Psoas muscle (tissue), 8 donors: Measurements from ENCODE around the gene PTPRA. TPM values are rescaled to one million over a fixed set of nuclear protein-coding genes. Genes with fewer than 3 reads are reported as not detected.

Experiments
- ATAC-seq, 4 donors: fragments of 200-7000 bp; cut with Tn5 transposase; one replicate each; pipeline ENCODE4 v1.9.1; 2020; ENCODE audit warnings: moderate library complexity in 3 of 4, mild to moderate bottlenecking in 2 of 4
- DNase-seq, 2 donors: peaks; one replicate each; pipeline ENCODE4 v3.0.0-alpha.2; 2020
- H3K27ac ChIP-seq: fragments of 200-600 bp; one replicate; pipeline ENCODE4 v1.8.0; 2022
- H3K27me3 ChIP-seq, 3 donors: fragments of 200-600 bp in 1 of 3; one replicate each; pipeline versions ENCODE4 v1.6.1 to v1.8.0; 2013 to 2022; ENCODE audit warnings: low read length in 2 of 3, mild to moderate bottlenecking in 2 of 3, moderate library complexity in 1 of 3; ENCODE audit not compliant: insufficient read depth in 3 of 3
- H3K36me3 ChIP-seq, 2 donors: fragments of 200-600 bp in 1 of 2; one replicate each; pipeline versions ENCODE4 v1.6.1 to v1.8.0; 2013 to 2022; ENCODE audit warnings: low read depth in 1 of 2, mild to moderate bottlenecking in 1 of 2, moderate library complexity in 1 of 2; ENCODE audit not compliant: insufficient read depth in 1 of 2
- H3K4me1 ChIP-seq: fragments of 200-600 bp; one replicate; pipeline ENCODE4 v1.8.0; 2022
- H3K4me3 ChIP-seq: fragments of 200-600 bp; one replicate; pipeline ENCODE4 v1.8.0; 2022; ENCODE audit warnings: mild to moderate bottlenecking
- H3K9me3 ChIP-seq: fragments of 200-600 bp; one replicate; pipeline ENCODE4 v1.8.0; 2022
- whole genome bisulfite sequencing, 3 donors: extraction: QIAGEN DNeasy Blood & Tissue Kit; methylation state at CpG; one replicate each; pipeline versions ENCODE4 v1.1.6 to v1.1.7; 2013; 5-methylcytosine and 5-hydroxymethylcytosine counted together
- intact Hi-C, 2 donors: fragments of 100-400 bp; cut with DNase I; formaldehyde crosslinking; loops; one replicate each; pipeline versions ENCODE4 v1.11.0 to v1.14.2; 2022
- polyA plus RNA-seq, 3 donors: library from polyadenylated mRNA; stranded (reverse); fragments of 200-250 nt; gene quantifications; one replicate each; pipeline ENCODE4 v1.2.3, GENCODE V29; 2013
- total RNA-seq, 4 donors: library from RNA; stranded (reverse); fragmentation: NEBNext Ultra II Directional in 2 of 4; extraction: Animal tissue kit (Norgen Biotek cat#: 25700) in 2 of 4; gene quantifications; one replicate each; pipeline versions ENCODE4 v1.2.1 to v1.2.4, GENCODE V29; 2021 to 2023
- TF ChIP-seq, protein P1 (sequence below): fragments of 200-600 bp; IDR thresholded peaks from one replicate; pipeline ENCODE4 v1.8.0; 2022; ENCODE audit warnings: antibody characterized with exemption
- donor health status: healthy with polysubstance abuse.
- donor health status: DM: no; HTN: no; CAD: no; lungs with moderate emphysema.
- donor health status: Bipolar disorder and iron deficiency.
- donor health status: healthy.
- donor health status: DM: yes; HTN: yes; CAD: no.
- donor health status: DM: no; HTN: no; CAD: no.
- donor health status: DM: no; HTN: no; CAD: no.
- donor health status: DM: yes; HTN: yes; CAD: no.

Gene PTPRA
- total and polyA plus RNA-seq, 7 donors: 7.6 to 19.9 (median 15.0) TPM

GRCh38 chr20:3041854-3042409, 168.7 kb downstream of the PTPRA start:
- intact Hi-C loops: loop anchor here in 1 of 2 donors (10.0 kb wide), 1 partner anchor 163 kb away; the partner anchor contains the start of genes DDRGK1 and ITPA
- no peak overlapping the region for H3K4me3 ChIP-seq
- no peak overlapping the region for H3K27ac ChIP-seq

DNA sequence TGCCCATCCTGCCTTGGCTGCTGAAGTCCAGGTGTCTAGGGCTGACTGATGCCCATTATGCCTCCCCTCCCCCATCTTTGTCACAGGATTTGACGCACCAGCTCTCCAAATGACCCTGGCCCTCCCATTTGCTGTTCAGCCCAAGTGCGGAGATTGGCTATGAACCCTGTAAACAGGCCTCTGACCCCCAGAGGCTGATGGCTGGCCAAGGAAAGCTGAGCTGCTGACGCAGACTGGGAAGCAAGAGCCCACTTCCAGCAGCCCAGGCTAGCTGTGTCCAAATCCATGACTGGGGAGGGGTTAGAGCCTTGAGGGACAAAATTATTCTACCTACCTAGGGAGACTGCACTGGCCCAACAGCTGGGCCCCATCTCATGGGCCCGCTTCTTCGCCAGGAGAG, 169.3 kb downstream of the PTPRA start:
- no peak overlapping the region for H3K4me3 ChIP-seq
- no peaks in the 10 kb centered on the region for H3K27me3 ChIP-seq
- ATAC-seq (no peak), DNase-seq (peak; percentile 24 to 78)
- no peaks in the 10 kb centered on the region for H3K9me3 ChIP-seq
- intact Hi-C loops: loop anchor here in 1 of 2 donors (10.0 kb wide), 1 partner anchor 162 kb away; the partner anchor contains the start of genes DDRGK1 and ITPA
- peaks cover 7% of the 10 kb centered on the region for H3K4me1 ChIP-seq
- peaks cover 0 to 35% of the 10 kb centered on the region in 2 donors for H3K36me3 ChIP-seq
- TF ChIP-seq, protein P1, sequence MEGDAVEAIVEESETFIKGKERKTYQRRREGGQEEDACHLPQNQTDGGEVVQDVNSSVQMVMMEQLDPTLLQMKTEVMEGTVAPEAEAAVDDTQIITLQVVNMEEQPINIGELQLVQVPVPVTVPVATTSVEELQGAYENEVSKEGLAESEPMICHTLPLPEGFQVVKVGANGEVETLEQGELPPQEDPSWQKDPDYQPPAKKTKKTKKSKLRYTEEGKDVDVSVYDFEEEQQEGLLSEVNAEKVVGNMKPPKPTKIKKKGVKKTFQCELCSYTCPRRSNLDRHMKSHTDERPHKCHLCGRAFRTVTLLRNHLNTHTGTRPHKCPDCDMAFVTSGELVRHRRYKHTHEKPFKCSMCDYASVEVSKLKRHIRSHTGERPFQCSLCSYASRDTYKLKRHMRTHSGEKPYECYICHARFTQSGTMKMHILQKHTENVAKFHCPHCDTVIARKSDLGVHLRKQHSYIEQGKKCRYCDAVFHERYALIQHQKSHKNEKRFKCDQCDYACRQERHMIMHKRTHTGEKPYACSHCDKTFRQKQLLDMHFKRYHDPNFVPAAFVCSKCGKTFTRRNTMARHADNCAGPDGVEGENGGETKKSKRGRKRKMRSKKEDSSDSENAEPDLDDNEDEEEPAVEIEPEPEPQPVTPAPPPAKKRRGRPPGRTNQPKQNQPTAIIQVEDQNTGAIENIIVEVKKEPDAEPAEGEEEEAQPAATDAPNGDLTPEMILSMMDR: no peak
- WGBS, 3 donors: 73 to 82% (median 75%) methylated on average over 5 of the region's 5 CpGs
- H3K27ac ChIP-seq: peak overlapping the region; percentile 23

More at GRCh38 chr20:3041854-3042409, 168.7 kb downstream of the PTPRA start:
- DNase-seq (no peak), ATAC-seq (no peak)
- peaks cover 0 to 37% of the 10 kb centered on the region in 2 donors for H3K36me3 ChIP-seq
- no peaks in the 10 kb centered on the region for H3K9me3 ChIP-seq
- H3K27me3 ChIP-seq: no peaks in the 10 kb centered on the region
- H3K4me1 ChIP-seq: peaks cover 4% of the 10 kb centered on the region
- WGBS, 3 donors: 46 to 54% (median 48%) methylated on average over 10 of the region's 10 CpGs
- TF ChIP-seq, protein P1: no peak

GRCh38 chr20:3043322-3043721, 170.0 kb downstream of the PTPRA start, which contains the start of gene GNRH2:
Gene GNRH2, plus strand, starts transcription at chr20:3043622. Its CDS starts 793 bp downstream, at chr20:3044415.
- Histone ChIP-seq H3K36me3 (peaks cover under 1 to 35% of the 10 kb centered on the region in 2 donors), H3K9me3 (no peaks in the 10 kb centered on the region), H3K4me1 (peaks cover 7% of the 10 kb centered on the region), H3K4me3 (no peak within 1 kb of the TSS), H3K27ac (peak within 1 kb of the TSS; percentile 23), H3K27me3 (no peaks in the 10 kb centered on the region)
- intact Hi-C loops: loop anchor here in 1 of 2 donors (10.0 kb wide), 1 partner anchor 161 kb away; the partner anchor contains the start of genes DDRGK1 and ITPA
- TF ChIP-seq, protein P1: no peak
- DNase-seq: no peak
- WGBS, 3 donors: 49 to 71% (median 60%) methylated on average over 3 of the region's 3 CpGs
- no peak for ATAC-seq

DNA sequence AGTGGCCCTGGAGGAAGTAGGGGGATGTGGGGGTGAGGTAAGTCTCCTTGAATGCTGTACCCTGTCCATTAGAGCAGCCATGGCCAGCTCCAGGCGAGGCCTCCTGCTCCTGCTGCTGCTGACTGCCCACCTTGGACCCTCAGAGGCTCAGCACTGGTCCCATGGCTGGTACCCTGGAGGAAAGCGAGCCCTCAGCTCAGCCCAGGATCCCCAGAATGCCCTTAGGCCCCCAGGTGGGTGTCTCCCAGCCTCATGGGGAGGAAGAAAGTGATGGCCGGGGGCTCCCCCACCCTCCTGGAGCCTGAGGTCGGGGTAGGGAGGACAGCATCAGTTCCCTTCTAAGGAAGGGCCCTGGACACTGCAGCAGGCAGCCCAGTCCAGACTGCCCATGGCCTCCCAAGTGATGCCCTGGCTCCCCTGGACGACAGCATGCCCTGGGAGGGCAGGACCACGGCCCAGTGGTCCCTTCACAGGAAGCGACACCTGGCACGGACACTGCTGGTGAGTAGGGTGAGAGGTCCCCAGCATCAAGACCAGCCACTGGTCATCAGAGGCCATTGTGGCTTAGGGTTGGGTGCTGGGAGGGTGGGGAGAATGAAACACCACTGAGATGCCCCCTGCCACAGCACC, 171.2 kb downstream of the PTPRA start:
- intact Hi-C loops: loop anchor here in 1 of 2 donors (10.0 kb wide), 1 partner anchor 160 kb away; the partner anchor contains the start of genes DDRGK1 and ITPA
- DNase-seq: no peak

More for the DNA sequence above, 171.2 kb downstream of the PTPRA start:
- Histone ChIP-seq H3K9me3 (no peaks in the 10 kb centered on the region), H3K27ac (peak overlapping the region; percentile 94), H3K4me3 (no peak overlapping the region), H3K4me1 (peaks cover 7% of the 10 kb centered on the region), H3K27me3 (no peaks in the 10 kb centered on the region), H3K36me3 (peaks cover 5 to 35% of the 10 kb centered on the region in 2 donors)
- TF ChIP-seq, protein P1: no peak
- WGBS, 3 donors: 91 to 94% (median 92%) methylated on average over 8 of the region's 8 CpGs
- ATAC-seq: no peak
